ENCODE measurements around the gene C17orf113. TPM values are rescaled to one million over a fixed set of nuclear protein-coding genes. Genes with fewer than 3 reads are reported as not detected.

Gene C17orf113
- total and polyA plus RNA-seq, 4 donors = 0.12 to 0.17 (median 0.14) TPM; not detected in 1

DNA sequence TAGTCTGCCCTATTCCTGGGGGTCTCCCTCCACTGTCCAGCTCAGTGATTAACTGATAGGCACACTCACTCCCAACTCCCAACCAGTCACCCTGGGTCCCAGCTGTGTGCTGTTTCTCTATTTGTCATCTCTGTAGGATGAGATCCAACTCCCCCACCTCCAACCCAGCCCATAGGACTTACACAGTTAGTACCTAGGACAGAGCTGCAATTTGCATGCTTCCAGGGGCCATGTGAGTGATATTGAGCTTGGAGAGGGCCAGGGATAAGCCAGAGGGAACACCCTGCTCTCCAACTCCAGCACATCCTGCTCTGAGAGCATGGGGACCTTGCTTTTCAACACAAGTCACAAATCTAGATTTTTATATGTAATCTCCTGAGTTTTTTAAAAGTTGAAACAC, 8.8 kb downstream of the C17orf113 start (continued):
- TF ChIP-seq CTCF (IDR thresholded peaks at IDR 0.05; ENCODE audit: low read depth, low read length, missing input control) = no peak
- no peak for TF ChIP-seq MAX (IDR thresholded peaks at IDR 0.05)
- TF ChIP-seq EGR1 (IDR thresholded peaks at IDR 0.05; ENCODE audit: low read depth in 2 of 2) = no peak
- no peak for TF ChIP-seq FOXA1 (IDR thresholded peaks at IDR 0.05)
- no peak for TF ChIP-seq HNF4G (IDR thresholded peaks at IDR 0.05)
- TF ChIP-seq SP1 (IDR thresholded peaks at IDR 0.05) = no peak
- TF ChIP-seq HNF4A (conservative IDR thresholded peaks at IDR 0.05) = no peak

GRCh38 chr17:42040818-42041217, 9.6 kb downstream of the C17orf113 start:
- H3K36me3 ChIP-seq (ENCODE audit: control insufficient read depth in 4 of 4, insufficient read depth in 3 of 4, low read depth in 1 of 4, low read length in 3 of 4) = no peaks in the 10 kb centered on the region
- DNase-seq (ENCODE audit: low spot score) = no peak
- peaks cover 0 to 8% (median 5%) of the 10 kb centered on the region in 4 donors for H3K4me1 ChIP-seq (ENCODE audit: control insufficient read depth in 4 of 4, insufficient read depth in 4 of 4, low read length in 3 of 4)
- no peak overlapping the region for H3K27ac ChIP-seq (ENCODE audit: low read depth in 1 of 2, low read length in 2 of 2)
- H3K9ac ChIP-seq (ENCODE audit: low read depth in 1 of 2, low read length in 2 of 2) = no peak overlapping the region
- no peak for TF ChIP-seq HNF4A (conservative IDR thresholded peaks at IDR 0.05)
- TF ChIP-seq, protein P1, sequence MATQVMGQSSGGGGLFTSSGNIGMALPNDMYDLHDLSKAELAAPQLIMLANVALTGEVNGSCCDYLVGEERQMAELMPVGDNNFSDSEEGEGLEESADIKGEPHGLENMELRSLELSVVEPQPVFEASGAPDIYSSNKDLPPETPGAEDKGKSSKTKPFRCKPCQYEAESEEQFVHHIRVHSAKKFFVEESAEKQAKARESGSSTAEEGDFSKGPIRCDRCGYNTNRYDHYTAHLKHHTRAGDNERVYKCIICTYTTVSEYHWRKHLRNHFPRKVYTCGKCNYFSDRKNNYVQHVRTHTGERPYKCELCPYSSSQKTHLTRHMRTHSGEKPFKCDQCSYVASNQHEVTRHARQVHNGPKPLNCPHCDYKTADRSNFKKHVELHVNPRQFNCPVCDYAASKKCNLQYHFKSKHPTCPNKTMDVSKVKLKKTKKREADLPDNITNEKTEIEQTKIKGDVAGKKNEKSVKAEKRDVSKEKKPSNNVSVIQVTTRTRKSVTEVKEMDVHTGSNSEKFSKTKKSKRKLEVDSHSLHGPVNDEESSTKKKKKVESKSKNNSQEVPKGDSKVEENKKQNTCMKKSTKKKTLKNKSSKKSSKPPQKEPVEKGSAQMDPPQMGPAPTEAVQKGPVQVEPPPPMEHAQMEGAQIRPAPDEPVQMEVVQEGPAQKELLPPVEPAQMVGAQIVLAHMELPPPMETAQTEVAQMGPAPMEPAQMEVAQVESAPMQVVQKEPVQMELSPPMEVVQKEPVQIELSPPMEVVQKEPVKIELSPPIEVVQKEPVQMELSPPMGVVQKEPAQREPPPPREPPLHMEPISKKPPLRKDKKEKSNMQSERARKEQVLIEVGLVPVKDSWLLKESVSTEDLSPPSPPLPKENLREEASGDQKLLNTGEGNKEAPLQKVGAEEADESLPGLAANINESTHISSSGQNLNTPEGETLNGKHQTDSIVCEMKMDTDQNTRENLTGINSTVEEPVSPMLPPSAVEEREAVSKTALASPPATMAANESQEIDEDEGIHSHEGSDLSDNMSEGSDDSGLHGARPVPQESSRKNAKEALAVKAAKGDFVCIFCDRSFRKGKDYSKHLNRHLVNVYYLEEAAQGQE (IDR thresholded peaks at IDR 0.05) = no peak
- no peak for TF ChIP-seq GABPA (IDR thresholded peaks at IDR 0.05 in 1 of 2, conservative IDR thresholded peaks at IDR 0.05 in 1 of 2)
- no peak for TF ChIP-seq FOXA1 (IDR thresholded peaks at IDR 0.05)
- TF ChIP-seq SP1 (IDR thresholded peaks at IDR 0.05) = no peak
- H3K4me3 ChIP-seq (ENCODE audit: low read depth in 1 of 3, low read length in 3 of 3) = no peak overlapping the region
- no peaks in the 10 kb centered on the region for H3K27me3 ChIP-seq (ENCODE audit: control insufficient read depth in 4 of 4, insufficient read depth in 4 of 4, low read length in 3 of 4)
- H3K9me3 ChIP-seq (ENCODE audit: control insufficient read depth in 4 of 4, low read length in 3 of 4) = no peaks in the 10 kb centered on the region
- WGBS = 97% methylated on average over 10 of the region's 10 CpGs

DNA sequence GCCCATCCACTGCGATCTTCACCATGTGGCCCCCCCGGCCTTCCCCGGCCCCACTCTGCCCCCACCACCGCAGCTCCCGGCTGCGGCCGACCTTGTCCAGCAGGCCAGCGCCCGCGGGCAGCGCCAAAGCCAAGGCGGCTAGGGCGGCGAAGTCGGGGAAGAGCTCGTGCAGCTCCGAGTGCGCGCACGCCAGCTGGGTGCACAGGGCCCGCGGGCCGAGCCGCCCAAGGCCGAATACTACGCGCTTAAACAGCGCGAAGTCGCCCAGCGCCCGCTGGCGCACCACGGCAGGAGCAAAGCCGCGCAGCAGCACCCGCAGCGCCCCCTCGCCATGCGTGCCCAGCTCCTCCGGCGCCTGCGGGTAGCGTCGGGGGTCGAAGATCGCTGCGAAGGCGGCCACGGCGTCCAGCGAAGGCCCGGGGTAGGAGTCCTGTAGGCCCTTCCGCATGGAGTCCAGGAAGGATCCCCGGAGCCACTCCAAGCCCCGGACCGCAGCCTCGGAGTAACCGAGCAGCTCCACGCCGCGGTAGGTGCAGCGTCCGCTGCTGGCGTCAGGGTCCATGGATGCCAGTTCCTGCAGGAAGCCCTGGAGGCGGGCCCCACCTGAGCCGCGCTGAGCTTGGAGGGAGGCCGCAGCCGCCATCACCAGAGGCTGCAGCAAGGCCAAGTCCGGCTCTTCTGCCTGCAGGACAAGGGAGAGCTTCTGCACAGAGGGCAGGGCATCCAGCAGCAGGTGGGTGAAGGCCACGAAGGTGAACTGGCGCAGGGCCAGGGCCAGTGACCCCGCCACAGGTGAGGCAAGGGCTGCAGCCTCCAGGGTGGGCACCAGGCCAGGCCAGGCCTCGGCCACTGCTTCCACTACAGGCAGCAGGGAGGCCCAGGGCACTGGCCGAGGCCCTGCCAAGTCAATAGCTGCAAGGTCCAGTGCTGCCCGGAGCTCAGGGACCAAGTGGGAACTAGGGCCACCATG, 10.3 kb downstream of the C17orf113 start:
- H3K27ac ChIP-seq (ENCODE audit: low read depth in 1 of 2, low read length in 2 of 2) = no peak overlapping the region
- peak overlapping the region in 1 of 3 donors; percentile 14 for H3K4me3 ChIP-seq (ENCODE audit: low read depth in 1 of 3, low read length in 3 of 3)
- peaks cover 0 to 8% (median 5%) of the 10 kb centered on the region in 4 donors for H3K4me1 ChIP-seq (ENCODE audit: control insufficient read depth in 4 of 4, insufficient read depth in 4 of 4, low read length in 3 of 4)
- no peaks in the 10 kb centered on the region for H3K36me3 ChIP-seq (ENCODE audit: control insufficient read depth in 4 of 4, insufficient read depth in 3 of 4, low read depth in 1 of 4, low read length in 3 of 4)
- 38% methylated on average over 77 of the region's 77 CpGs for WGBS
- peak in 1 of 2 donors; percentile 30 for TF ChIP-seq RXRA (IDR thresholded peaks at IDR 0.05)
- TF ChIP-seq RAD21 (IDR thresholded peaks at IDR 0.05) = no peak
- no peaks in the 10 kb centered on the region for H3K9me3 ChIP-seq (ENCODE audit: control insufficient read depth in 4 of 4, low read length in 3 of 4)
- no peaks in the 10 kb centered on the region for H3K27me3 ChIP-seq (ENCODE audit: control insufficient read depth in 4 of 4, insufficient read depth in 4 of 4, low read length in 3 of 4)
- no peak for DNase-seq (ENCODE audit: low spot score)
- no peak overlapping the region for H3K9ac ChIP-seq (ENCODE audit: low read depth in 1 of 2, low read length in 2 of 2)

Measured in liver (tissue), 9 donors.